Ovary (tissue), 3 donors: ENCODE results near the gene BZW1.

Experiments
- CTCF ChIP-seq, 3 donors: fragments of 450-650 bp in 2 of 3; fragments of 200-600 bp in 1 of 3; IDR thresholded peaks; one replicate each; pipeline versions ENCODE4 v1.5.1 to v1.8.0; 2016 to 2022; ENCODE audit warnings: antibody characterized with exemption in 3 of 3, mild to moderate bottlenecking in 1 of 3
- POLR2A ChIP-seq: fragments of 450-650 bp; IDR thresholded peaks from one replicate; pipeline ENCODE4 v1.6.1; 2017; ENCODE audit warnings: antibody characterized with exemption, mild to moderate bottlenecking, moderate library complexity
- donor health status: DM: no; HTN: no; CAD: no.

GRCh38 chr2:200795028-200795440 lies 16.7 kb upstream of the BZW1 start:
- TF ChIP-seq CTCF (IDR thresholded peaks at IDR 0.05) (no peak), POLR2A (no peak)
